HG03108 (cell line): ENCODE results near the gene COL23A1.

Experiments used
- ATAC-seq: cut with Tn5 transposase; IDR thresholded peaks from one replicate; pipeline ENCODE4 v1.9.1; 2021; ENCODE audit warnings: moderate library complexity; ENCODE audit not compliant: unreplicated experiment

The COL23A1 gene

GRCh38 chr5:178560911-178561310, 29.3 kb downstream of the COL23A1 start:
- no peak for ATAC-seq

DNA sequence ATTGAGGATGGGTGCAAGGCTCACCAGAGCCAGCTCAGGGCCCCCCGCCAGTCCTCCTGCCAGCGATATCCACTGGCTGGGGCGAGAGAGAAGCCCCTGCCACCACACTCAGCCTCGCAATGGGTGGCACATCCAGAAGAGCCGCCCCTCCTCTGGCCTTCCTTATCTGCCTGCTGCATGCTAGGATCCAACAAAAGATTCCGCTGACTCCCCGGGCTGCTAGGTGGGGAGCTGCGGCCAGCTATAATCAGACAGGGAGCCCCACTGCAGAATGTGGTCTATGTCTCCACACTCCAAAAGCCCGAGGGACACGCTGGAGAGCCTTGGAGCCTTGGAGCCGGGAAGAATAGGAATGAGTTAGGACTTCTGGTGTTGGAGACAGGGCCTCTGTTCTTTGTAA, 32.8 kb downstream of the COL23A1 start:
- ATAC-seq, result no peak

DNA sequence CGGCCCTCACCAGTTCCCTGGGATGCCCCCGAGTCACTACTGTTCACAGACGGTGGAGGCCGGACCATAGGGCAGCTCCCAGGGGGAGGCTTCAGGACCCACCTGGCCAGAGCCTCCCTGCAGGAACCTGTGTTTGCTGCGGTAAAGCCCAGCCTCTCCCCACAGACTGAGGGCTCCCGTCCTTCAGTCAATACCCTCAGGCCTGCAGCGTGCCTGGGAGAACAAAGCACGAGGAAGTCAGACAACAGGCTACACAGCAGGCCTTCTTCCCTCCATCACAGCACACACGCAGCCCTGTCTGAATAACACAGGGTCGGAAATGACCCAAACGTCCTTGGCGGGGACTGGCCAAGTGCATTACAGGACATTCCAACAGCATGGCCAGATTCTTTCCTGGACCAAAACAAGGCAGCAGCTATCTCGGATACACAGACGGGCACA, 34.4 kb downstream of the COL23A1 start:
- ATAC-seq, result no peak

DNA sequence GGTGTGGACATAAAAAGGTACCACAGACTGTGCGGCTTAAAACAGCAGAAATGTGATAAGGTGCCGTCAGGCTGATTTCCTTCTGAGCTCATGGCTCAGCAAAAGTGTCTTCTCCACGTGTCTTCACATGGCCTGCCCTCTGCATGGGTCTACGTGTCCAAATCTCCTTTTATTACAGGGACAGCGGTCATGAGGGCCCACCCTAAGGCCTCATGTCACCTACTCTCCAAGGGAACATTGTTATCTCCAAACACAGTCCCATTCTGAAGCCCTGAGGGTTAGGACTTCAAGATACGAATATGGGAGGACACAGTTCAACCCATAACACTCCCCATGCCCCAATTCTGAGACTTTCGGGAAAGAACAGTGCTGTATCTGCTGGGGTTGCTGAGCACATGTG, 35.2 kb downstream of the COL23A1 start:
- no peak for ATAC-seq

- no peak for ATAC-seq
Observed at GRCh38 chr5:178554311-178554710, 35.9 kb downstream of the COL23A1 start.

DNA sequence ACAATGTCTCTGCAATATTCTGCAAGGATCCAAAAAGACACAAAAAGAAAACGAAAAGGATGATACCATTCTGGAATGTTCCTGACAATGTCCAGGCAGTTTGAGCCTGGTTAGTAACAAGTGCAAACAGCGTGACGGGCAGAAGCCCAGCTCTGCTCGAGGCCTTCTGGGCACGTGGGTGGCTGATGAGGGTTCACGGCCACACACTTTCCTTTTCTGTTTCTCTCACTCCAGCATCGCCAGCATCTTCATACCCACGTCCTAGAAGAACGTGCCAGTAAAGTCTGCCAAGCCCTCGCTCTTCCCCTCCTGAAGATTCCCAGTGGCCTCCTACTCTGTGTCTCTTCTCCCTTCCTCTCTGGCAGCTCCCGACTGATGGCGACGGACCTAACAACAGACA, 36.7 kb downstream of the COL23A1 start:
- no peak for ATAC-seq

GRCh38 chr5:178551468-178551867, 38.7 kb downstream of the COL23A1 start:
- no peak for ATAC-seq

DNA sequence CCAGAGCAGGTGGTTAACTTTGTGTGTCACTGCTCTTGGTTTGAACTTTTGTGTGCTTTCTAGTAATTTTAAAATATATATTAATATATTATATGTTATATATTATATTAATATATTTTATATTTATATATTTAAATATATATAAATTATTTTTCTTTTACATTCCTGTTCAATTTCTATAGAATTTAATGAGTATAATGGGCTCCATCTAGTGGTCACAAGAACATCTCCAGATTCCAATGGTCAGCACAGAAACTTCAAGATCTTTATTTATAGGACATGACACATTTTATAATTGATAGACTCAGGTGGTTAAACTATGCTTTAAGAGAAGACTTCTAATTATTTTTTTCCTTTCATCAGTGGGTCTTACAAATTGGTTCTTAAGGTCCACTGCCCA, 39.1 kb downstream of the COL23A1 start:
- ATAC-seq, result no peak

- no peak for ATAC-seq
Observed at GRCh38 chr5:178548746-178549145, 41.4 kb downstream of the COL23A1 start.

GRCh38 chr5:178547753-178548415, 42.3 kb downstream of the COL23A1 start:
- ATAC-seq, result no peak

GRCh38 chr5:178547052-178547666, 43.0 kb downstream of the COL23A1 start:
- ATAC-seq, result no peak

DNA sequence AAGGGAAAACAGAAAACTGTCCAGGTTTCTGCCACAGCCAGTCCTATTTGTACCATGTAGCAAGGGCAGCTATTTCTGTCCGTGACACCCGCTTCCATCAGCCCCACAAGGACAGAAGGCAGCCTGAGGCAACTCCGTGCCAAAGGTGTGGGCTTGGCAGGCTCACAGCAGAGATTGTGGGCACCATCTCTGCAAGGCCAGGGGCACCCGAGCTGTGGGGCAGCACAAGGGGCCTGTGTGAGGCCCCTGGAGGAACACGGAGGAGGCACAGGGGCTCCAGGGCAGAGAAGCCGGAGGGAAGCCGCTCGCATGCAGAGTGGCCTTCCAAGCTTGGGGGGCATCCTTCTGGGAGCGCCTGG, 43.5 kb downstream of the COL23A1 start:
- ATAC-seq, result no peak

GRCh38 chr5:178545941-178546674, 44.1 kb downstream of the COL23A1 start:
- no peak for ATAC-seq

DNA sequence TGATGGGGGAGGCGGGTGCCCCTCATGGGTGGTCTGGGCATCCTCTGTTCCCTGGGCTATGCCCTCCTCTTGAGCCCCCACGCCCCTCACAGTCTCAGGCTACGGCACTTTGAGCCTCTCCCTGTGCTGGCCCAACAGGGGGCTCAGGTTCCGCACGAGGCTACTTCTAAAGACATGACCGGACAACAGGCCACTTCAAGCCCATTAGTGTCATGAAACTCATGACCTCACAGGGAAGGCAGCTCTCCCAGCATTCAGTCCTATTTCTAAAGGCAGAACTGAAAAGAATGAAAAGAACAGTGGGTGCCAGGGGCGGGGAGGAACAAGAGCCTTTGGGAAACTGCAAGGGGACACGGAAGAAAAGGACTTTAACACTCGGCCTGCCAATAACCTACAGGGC, 45.0 kb downstream of the COL23A1 start:
- no peak for ATAC-seq

DNA sequence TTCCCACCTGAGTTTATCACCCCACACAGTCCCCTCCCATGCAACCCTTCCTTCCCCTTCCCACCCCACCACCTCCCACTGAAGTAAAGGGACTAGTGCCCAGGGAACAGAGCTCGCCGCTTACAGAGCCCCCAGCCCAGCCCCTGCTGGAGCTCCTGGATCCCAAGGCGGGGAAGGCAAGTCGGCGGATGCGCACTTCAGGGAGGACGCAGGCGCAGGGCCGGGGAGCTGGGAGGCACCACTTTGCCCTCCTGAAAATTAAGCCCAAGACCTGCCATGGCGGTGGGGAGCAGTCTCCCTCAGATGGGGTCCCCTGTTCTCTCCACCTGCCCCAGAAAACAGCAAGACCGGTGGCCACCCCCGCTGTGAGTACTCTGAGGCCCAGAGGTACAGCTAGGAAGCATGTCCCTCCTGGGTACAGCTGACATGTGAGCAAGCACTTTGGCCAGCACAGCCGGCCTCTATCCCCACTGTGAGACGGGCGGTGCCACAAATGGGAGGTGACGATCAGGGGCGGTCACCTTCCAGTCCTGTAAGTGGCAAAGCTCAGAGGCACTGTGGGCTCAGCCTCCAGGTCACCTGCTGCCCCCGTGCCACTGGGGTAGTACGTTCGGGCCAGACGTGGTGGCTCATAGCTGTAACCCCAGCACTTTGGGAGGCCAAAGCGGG, 45.9 kb downstream of the COL23A1 start:
- ATAC-seq, result no peak

- no peak for ATAC-seq
Observed at GRCh38 chr5:178542455-178542854, 47.7 kb downstream of the COL23A1 start.

DNA sequence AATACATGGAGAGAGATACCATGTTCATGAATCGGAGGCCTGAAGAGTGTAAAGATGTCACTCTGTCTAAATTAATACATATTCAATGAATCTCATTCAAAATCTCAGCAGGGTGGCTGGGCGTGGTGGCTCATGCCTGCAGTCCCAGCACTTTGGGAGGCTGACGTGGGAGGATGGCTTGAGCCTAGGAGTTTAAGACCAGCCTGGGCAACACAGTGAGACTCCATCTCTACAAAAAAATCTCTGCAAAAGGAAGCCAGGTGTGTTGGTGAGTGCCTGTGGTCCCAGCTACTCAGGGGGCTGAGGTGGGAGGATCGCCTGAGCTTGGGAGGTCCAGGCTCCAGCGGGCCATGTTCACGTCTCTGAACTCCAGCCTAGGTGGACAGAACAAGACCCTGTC, 49.7 kb downstream of the COL23A1 start:
- ATAC-seq, result no peak

DNA sequence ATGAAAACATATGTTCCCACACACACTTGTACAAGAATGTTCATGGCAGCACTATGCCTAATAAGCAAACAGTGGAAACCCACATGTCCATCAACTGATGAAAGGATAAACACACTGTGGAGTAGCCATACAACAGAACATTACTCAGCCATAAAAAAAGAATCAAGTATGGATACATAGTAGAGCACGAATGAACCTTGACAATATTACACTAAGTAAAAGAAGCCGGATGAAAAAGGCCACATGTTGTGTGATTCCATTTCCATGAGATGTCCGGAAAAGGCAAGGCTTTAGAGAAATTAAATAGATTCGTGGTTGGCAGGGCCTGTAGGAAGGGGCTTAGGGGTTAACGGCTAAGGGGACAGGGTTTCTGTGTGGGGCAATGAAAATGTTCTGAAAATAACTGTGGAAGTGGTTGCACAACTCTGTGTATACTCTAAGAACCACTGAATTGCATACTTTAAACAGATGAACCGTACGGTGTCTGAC, 51.4 kb downstream of the COL23A1 start:
- no peak for ATAC-seq

DNA sequence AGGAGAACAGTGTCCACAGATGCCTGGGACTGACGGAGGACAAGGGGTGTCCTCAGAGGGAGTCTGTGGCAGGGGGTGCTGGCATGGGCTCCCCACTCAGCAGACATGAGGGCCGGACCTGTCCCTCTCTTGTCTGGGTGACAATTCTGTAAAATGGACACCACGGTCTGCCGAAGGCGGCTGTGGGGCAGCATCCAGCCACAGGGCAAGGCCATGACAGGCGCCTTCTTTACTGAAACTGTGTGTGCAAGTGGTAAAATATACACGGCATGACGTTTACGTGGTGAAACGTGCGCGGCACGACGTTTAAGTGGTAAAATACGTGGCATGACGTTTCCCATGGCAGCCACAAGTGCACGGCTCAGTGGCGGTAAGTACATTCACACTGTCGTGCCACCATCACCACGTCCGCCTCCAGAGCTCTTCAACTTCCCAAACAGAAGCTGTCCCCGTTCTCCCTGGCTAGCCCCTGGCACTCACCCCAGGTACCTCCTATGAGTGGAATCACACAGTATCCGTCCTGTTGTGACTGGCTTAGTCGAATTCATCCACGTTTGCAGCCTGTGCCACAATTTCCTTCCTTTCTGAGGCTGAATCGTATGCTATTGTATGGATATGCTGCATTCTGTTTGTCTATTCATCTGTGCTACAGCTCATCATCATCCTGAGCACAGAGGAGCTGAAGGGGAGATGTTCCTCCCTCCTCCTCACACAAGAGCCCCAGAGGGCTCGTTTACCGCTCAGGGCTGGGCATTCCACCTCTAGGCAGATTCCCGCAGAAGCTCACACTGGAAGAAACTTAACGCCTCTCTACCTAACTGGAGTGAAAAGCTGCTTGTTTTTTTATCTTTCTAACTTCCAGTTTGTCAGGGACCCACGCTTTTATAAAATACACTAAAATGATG, 52.5 kb downstream of the COL23A1 start:
- ATAC-seq, result no peak
